ENCODE results near the gene FGF13.

FGF13 gene

GRCh38 chrX:138664016-138664415, 47.5 kb downstream of the FGF13 start:
- DNase-seq: no peak

DNA sequence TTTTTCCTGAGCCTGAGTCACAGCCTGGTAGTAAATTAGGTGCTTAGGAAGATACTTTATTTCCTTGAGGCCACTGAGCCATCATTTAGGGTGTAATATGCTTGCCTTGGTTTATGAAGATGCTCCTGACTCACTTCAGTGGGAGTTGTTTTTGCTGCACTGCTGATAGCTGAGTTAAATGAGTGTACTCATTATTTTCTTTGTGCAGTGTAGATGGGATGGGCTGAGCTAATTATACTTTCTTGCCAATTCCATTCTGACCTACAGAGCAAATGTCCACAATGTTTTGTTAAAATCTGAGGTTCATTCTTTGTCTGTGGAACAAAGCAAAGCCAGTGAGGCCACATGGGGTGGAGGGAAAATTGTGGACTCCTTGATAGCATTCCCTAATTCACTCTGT, 60.0 kb downstream of the FGF13 start:
- no peak for DNase-seq

DNA sequence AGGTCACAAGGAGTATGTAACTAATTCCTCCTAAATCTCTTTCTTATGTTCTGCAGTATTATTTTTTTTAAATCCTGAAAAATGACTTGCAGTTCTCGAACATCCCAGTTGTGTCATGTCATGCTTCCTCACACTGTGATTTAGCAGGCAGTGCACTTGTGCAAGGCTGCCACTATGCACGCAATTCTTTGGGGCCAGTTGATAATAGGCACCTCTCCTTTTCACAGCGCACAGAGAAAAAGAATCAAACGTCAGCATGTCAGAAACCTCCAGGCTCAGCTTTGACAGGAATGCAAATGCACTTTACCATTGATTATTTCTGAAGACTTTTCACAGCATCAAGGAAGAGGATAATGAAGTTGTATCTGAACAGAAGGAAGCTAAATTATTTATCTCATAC, 62.9 kb downstream of the FGF13 start:
- DNase-seq: no peak

DNA sequence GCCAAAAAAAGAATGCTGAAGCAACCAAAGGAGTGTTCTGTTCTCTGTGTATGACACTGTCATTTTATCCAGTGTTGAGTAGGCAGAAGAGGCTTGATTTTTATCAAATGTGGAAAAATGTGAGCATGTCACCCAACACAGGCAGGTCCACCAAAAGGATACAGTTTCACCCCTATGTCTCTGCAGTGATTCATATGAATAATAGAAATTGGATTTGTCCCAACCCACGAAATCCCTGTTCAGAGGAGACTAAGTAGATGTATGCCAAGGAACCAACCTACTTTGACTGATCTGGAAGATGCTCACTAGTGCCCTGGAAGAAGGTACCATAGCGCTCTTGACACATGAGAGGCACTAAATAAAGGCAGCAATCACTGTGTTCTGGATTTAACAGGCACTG, 72.5 kb downstream of the FGF13 start:
- DNase-seq: no peak

Data from hypothalamus (tissue), 51 donors.